HG03280 (cell line): ENCODE measurements around the gene ARHGEF10L.
"Not testable (repeated sequence)": the region's sequence is repeated elsewhere in the genome, so short reads cannot be mapped to it uniquely, and the experiment has no call there.

ENCODE experiments used
- ATAC-seq: cut with Tn5 transposase; IDR thresholded peaks from one replicate; pipeline ENCODE4 v1.9.1; 2021; ENCODE audit warnings: mild to moderate bottlenecking, moderate library complexity; ENCODE audit not compliant: unreplicated experiment

The ARHGEF10L gene

GRCh38 chr1:17728123-17728712, 188.7 kb downstream of the ARHGEF10L start:
- ATAC-seq = no peak

- ATAC-seq = no peak
Observed at GRCh38 chr1:17729248-17729647, 189.8 kb downstream of the ARHGEF10L start.

- ATAC-seq = no peak
Observed at GRCh38 chr1:17729909-17730308, 190.4 kb downstream of the ARHGEF10L start.

- no peak for ATAC-seq
Observed at GRCh38 chr1:17731460-17731859, 192.0 kb downstream of the ARHGEF10L start.

GRCh38 chr1:17732475-17732874, 193.0 kb downstream of the ARHGEF10L start:
- no peak for ATAC-seq

GRCh38 chr1:17733661-17734060, 194.2 kb downstream of the ARHGEF10L start:
- no peak for ATAC-seq

GRCh38 chr1:17734609-17735008, 195.1 kb downstream of the ARHGEF10L start:
- no peak for ATAC-seq

GRCh38 chr1:17735348-17735747, 195.8 kb downstream of the ARHGEF10L start:
- no peak for ATAC-seq

GRCh38 chr1:17735793-17736192, 196.3 kb downstream of the ARHGEF10L start:
- no peak for ATAC-seq

GRCh38 chr1:17736625-17737024, 197.1 kb downstream of the ARHGEF10L start:
- ATAC-seq = no peak

- no peak for ATAC-seq
Observed at GRCh38 chr1:17739050-17739449, 199.6 kb downstream of the ARHGEF10L start.

GRCh38 chr1:17741052-17741451, 201.6 kb downstream of the ARHGEF10L start:
- ATAC-seq = no peak

GRCh38 chr1:17742583-17742982, 203.1 kb downstream of the ARHGEF10L start:
- ATAC-seq = no peak

GRCh38 chr1:17743008-17743647, 203.6 kb downstream of the ARHGEF10L start:
- no peak for ATAC-seq

- no peak for ATAC-seq
Observed at GRCh38 chr1:17743925-17744324, 204.4 kb downstream of the ARHGEF10L start.

GRCh38 chr1:17744666-17745478, 205.4 kb downstream of the ARHGEF10L start:
- no peak for ATAC-seq

GRCh38 chr1:17745479-17745955, 206.0 kb downstream of the ARHGEF10L start:
- ATAC-seq = no peak

GRCh38 chr1:17746281-17746680, 206.8 kb downstream of the ARHGEF10L start:
- ATAC-seq = not testable (repeated sequence)

- no peak for ATAC-seq
Observed at GRCh38 chr1:17746920-17747319, 207.4 kb downstream of the ARHGEF10L start.
